Heart left ventricle (tissue), 13 donors: ENCODE data around the gene THADA.

Experiments
- CTCF ChIP-seq, 12 donors: fragments of 200-600 bp; sonication (generic) in 4 of 12; IDR thresholded peaks; one replicate each; pipeline versions ENCODE4 v1.5.0 to v1.8.0; 2018 to 2022; ENCODE audit warnings: antibody characterized with exemption in 12 of 12, mild to moderate bottlenecking in 5 of 12
- POLR2A ChIP-seq, 2 donors: fragments of 450-650 bp; IDR thresholded peaks; one replicate each; pipeline ENCODE4 v1.6.1; 2017; ENCODE audit warnings: antibody characterized with exemption in 2 of 2, mild to moderate bottlenecking in 2 of 2, moderate library complexity in 2 of 2
- donor health status: ischemic (EF 13 %, LVEDD 7.1; RV severe dilation, severe dysfunction).
- donor health status: DM: no; HTN: yes; CAD: no.
- donor health status: DM: no; HTN: no; CAD: no.
- donor health status: ischemic (EF 25% LVEDD 6.9; RV normal size, moderate dysfunction).
- donor health status: ischemic (EF 25% LVEDD 5.7; RV mildly dilated, moderate dysfunction).
- donor health status: ischemic (EF 35%, LVEDD 5.7; RV mildly dilated, moderate dysfunction).
- donor health status: nonischemic (EF 11% LVEDD 7.7; RV severe dilation, severe dysfunction).
- donor health status: DM: yes; HTN: yes; CAD: no.
- donor health status: PGD.
- donor health status: ischemic (EF 29% LVEDD 5.4; RV normal size, mild dysfunction).
- donor health status: nonischemic (EF 23%, LVEDD 6.1; RV moderate dilation, normal function).

GRCh38 chr2:43400508-43400907, 195.3 kb downstream of the THADA start:
- no peak for TF ChIP-seq POLR2A (IDR thresholded peaks at IDR 0.05)
- TF ChIP-seq CTCF (IDR thresholded peaks at IDR 0.05) = peak in 5 of 12 donors; percentile 11 to 34 (median 18)
